ENCODE results near the gene RNF20. TPM values are rescaled to one million over a fixed set of nuclear protein-coding genes. Genes with fewer than 3 reads are reported as not detected.

The RNF20 gene
- total RNA-seq, result 17.5 and 19.2 TPM in 2 replicates

GRCh38 chr9:101533334-101534204, at the start of gene RNF20:
Gene RNF20 (plus strand): TSS chr9:101533853. CDS start chr9:101535424, 1,571 bp downstream.

GRCh38 chr9:101594796-101595195, 61.1 kb downstream of the RNF20 start, which contains the start of gene PPP3R2:
Gene PPP3R2 (minus strand): TSS chr9:101594969. CDS start chr9:101594921, 48 bp downstream.

Other genes with a start within 250 kb of the RNF20 start
- gene BAAT, start 148.8 kb upstream of the RNF20 start, total RNA-seq, result not detected in 2 replicates
- gene MRPL50, start 135.2 kb upstream of the RNF20 start, total RNA-seq, result 10.5 and 11.5 TPM in 2 replicates
- 5.7 and 6.6 TPM in 2 replicates for gene ZNF189, start 135.0 kb upstream of the RNF20 start, total RNA-seq
- gene ALDOB, start 98.1 kb upstream of the RNF20 start, total RNA-seq, result not detected in 2 replicates
- gene PPP3R2, start 61.1 kb downstream of the RNF20 start, total RNA-seq, result not detected in 2 replicates
- gene GRIN3A, start 204.8 kb downstream of the RNF20 start, total RNA-seq, result not detected in 2 replicates

Measured in hair follicular keratinocyte (primary cell).